Stimulated activated CD8-positive, alpha-beta memory T cell treated with anti-CD3 and anti-CD28 coated beads, Interleukin-4, amount 100 ng/mL, for 24 hours (primary cell): Measurements from ENCODE around the gene RAD51B.
"Not testable (repeated sequence)": the region's sequence is repeated elsewhere in the genome, so short reads cannot be mapped to it uniquely, and the experiment has no call there.

Experiments used
- DNase-seq: peaks from one replicate; pipeline ENCODE4 v3.0.0-alpha.2; 2020; ENCODE audit warnings: low read depth

RAD51B gene

GRCh38 chr14:68655911-68656316 is 836.3 kb downstream of the RAD51B start:
- DNase-seq: no peak

GRCh38 chr14:68656452-68656851 is 836.9 kb downstream of the RAD51B start:
- DNase-seq: no peak

- DNase-seq: no peak
Measured at GRCh38 chr14:68657300-68658028, 837.9 kb downstream of the RAD51B start.

GRCh38 chr14:68658029-68658509 is 838.5 kb downstream of the RAD51B start:
- DNase-seq: no peak

GRCh38 chr14:68658943-68659931 is 839.7 kb downstream of the RAD51B start:
- DNase-seq: no peak

GRCh38 chr14:68660495-68660894 is 840.9 kb downstream of the RAD51B start:
- DNase-seq: no peak

- no peak for DNase-seq
Measured at GRCh38 chr14:68661226-68662225, 841.9 kb downstream of the RAD51B start.

- no peak for DNase-seq
Measured at GRCh38 chr14:68662392-68662791, 842.8 kb downstream of the RAD51B start.

GRCh38 chr14:68662826-68663225 is 843.2 kb downstream of the RAD51B start:
- not testable (repeated sequence) for DNase-seq

GRCh38 chr14:68663385-68664076 is 844.0 kb downstream of the RAD51B start:
- DNase-seq: peak; percentile 31

GRCh38 chr14:68664225-68664681 is 844.7 kb downstream of the RAD51B start:
- no peak for DNase-seq

- no peak for DNase-seq
Measured at GRCh38 chr14:68665131-68665530, 845.6 kb downstream of the RAD51B start.

- no peak for DNase-seq
Measured at GRCh38 chr14:68665792-68666204, 846.2 kb downstream of the RAD51B start.

- DNase-seq: no peak
Measured at GRCh38 chr14:68666236-68666635, 846.7 kb downstream of the RAD51B start.

- DNase-seq: no peak
Measured at GRCh38 chr14:68666899-68667298, 847.3 kb downstream of the RAD51B start.

- no peak for DNase-seq
Measured at GRCh38 chr14:68667313-68667791, 847.8 kb downstream of the RAD51B start.

- no peak for DNase-seq
Measured at GRCh38 chr14:68668028-68668427, 848.4 kb downstream of the RAD51B start.

- DNase-seq: no peak
Measured at GRCh38 chr14:68668531-68668930, 849.0 kb downstream of the RAD51B start.

GRCh38 chr14:68669111-68669511 is 849.5 kb downstream of the RAD51B start:
- no peak for DNase-seq

- DNase-seq: no peak
Measured at GRCh38 chr14:68669603-68670358, 850.2 kb downstream of the RAD51B start.
